SK-N-SH (cell line): ENCODE data around the gene CUL1. TPM values are rescaled to one million over a fixed set of nuclear protein-coding genes. Genes with fewer than 3 reads are reported as not detected.

Experiments
- CTCF ChIA-PET: fragments of 300-600, 350-600 bp; formaldehyde crosslinking; extraction: SDS; loops from one replicate; lab custom pipeline; 2021; lab: Yijun Ruan, JAX
- POLR2A ChIA-PET: fragments of 350-600 bp; sonication (Branson Sonifier 250); formaldehyde crosslinking; extraction: SDS; loops from one replicate; lab custom pipeline; 2020; ENCODE audit warnings: antibody characterized with exemption, inconsistent platforms; lab: Yijun Ruan, JAX
- DNase-seq: peaks from one replicate; pipeline ENCODE4 v3.0.0; 2012
- H2AFZ ChIP-seq: fragments of 200-600 bp; sonication (generic); 2 replicates; pipeline ENCODE4 v1.8.1; 2016; ENCODE audit warnings: antibody characterized with exemption, mild to moderate bottlenecking, low read depth
- H3F3A ChIP-seq: fragments of 200-600 bp; sonication (generic); replicated peaks from 2 replicates; pipeline ENCODE3; 2016; ENCODE audit warnings: antibody characterized with exemption, mild to moderate bottlenecking; ENCODE audit not compliant: insufficient read depth
- H3K27ac ChIP-seq, 2 experiments: fragments of 200-500 bp in 1 of 2; fragments of 200-600 bp in 1 of 2; sonication (Bioruptor generic) in 1 of 2; sonication (generic), shearing (Covaris generic) in 1 of 2; 2 replicates each; pipeline versions ENCODE4 v1.5.1 to v1.6.1; 2014 to 2016; ENCODE audit warnings: low read depth in 2 of 2, inconsistent platforms in 1 of 2, low read length in 1 of 2, mild to moderate bottlenecking in 1 of 2, mixed read lengths in 1 of 2
- H3K27me3 ChIP-seq: fragments of 200-600 bp; sonication (generic), shearing (Covaris generic); 2 replicates; pipeline ENCODE4 v1.6.1; 2016; ENCODE audit warnings: mixed run types; ENCODE audit not compliant: insufficient read depth
- H3K36me3 ChIP-seq, 2 experiments: fragments of 200-500 bp in 1 of 2; fragments of 200-600 bp in 1 of 2; sonication (Bioruptor generic) in 1 of 2; sonication (generic) in 1 of 2; replicated peaks in 1 of 2; 2 replicates each; pipeline versions ENCODE3 to v1.5.1; 2014 to 2016; ENCODE audit warnings: low read length in 1 of 2, mild to moderate bottlenecking in 1 of 2; ENCODE audit not compliant: insufficient read depth in 2 of 2, control insufficient read depth in 1 of 2
- H3K4me1 ChIP-seq, 2 experiments: fragments of 200-500 bp in 1 of 2; fragments of 200-600 bp in 1 of 2; sonication (Bioruptor generic) in 1 of 2; sonication (generic), shearing (Covaris generic) in 1 of 2; 2 replicates each; pipeline versions ENCODE4 v1.5.1 to v1.6.1; 2014 to 2016; ENCODE audit warnings: low read depth in 1 of 2, low read length in 1 of 2, mixed run types in 1 of 2; ENCODE audit not compliant: insufficient read depth in 2 of 2, control insufficient read depth in 1 of 2
- H3K4me2 ChIP-seq: fragments of 200-600 bp; sonication (generic), shearing (Covaris generic); 2 replicates; pipeline ENCODE4 v1.6.1; 2017; ENCODE audit warnings: mixed run types
- H3K4me3 ChIP-seq, 2 experiments: fragments of 200-500 bp in 1 of 2; fragments of 200-600 bp in 1 of 2; sonication (Bioruptor generic) in 1 of 2; sonication (generic), shearing (Covaris generic) in 1 of 2; 2 replicates each; pipeline versions ENCODE4 v1.5.1 to v1.8.1; 2014 to 2016; ENCODE audit warnings: low read depth in 2 of 2, inconsistent platforms in 1 of 2, low read length in 1 of 2, mild to moderate bottlenecking in 1 of 2, mixed read lengths in 1 of 2, moderate library complexity in 1 of 2
- H3K79me2 ChIP-seq: fragments of 200-600 bp; sonication (generic); 2 replicates; pipeline ENCODE4 v1.8.1; 2017; ENCODE audit warnings: mild to moderate bottlenecking; ENCODE audit not compliant: insufficient read depth
- H3K9ac ChIP-seq: fragments of 200-600 bp; sonication (generic); 2 replicates; pipeline ENCODE4 v1.6.1; 2017; ENCODE audit warnings: mixed run types
- H3K9me2 ChIP-seq: fragments of 200-600 bp; sonication (generic); 2 replicates; pipeline ENCODE4 v1.6.1; 2017; ENCODE audit warnings: mixed run types
- H3K9me3 ChIP-seq: fragments of 200-600 bp; sonication (generic); 2 replicates; pipeline ENCODE4 v1.6.1; 2017; ENCODE audit warnings: mixed run types, mild to moderate bottlenecking, moderate library complexity
- H4K20me1 ChIP-seq: fragments of 200-600 bp; sonication (generic); 2 replicates; pipeline ENCODE4 v1.6.1; 2017; ENCODE audit warnings: mild to moderate bottlenecking, mixed run types; ENCODE audit not compliant: insufficient read depth
- CTCF ChIP-seq: fragments of 200-600 bp; sonication (generic); IDR thresholded peaks from 2 replicates; pipeline ENCODE4 v1.6.1; 2017; ENCODE audit warnings: antibody characterized with exemption, mild to moderate bottlenecking, moderate library complexity
- ELF1 ChIP-seq: IDR thresholded peaks from 2 replicates; pipeline ENCODE4 v1.4.0; 2012
- EP300 ChIP-seq, 2 experiments: IDR thresholded peaks; 2 replicates each; pipeline versions ENCODE4 v1.4.0 to v1.6.1; 2012; ENCODE audit warnings: borderline replicate concordance in 1 of 2, low read depth in 1 of 2, low read length in 1 of 2
- FOSL2 ChIP-seq: IDR thresholded peaks from 2 replicates; pipeline ENCODE4 v1.4.0; 2012; ENCODE audit warnings: low read depth, mild to moderate bottlenecking, moderate library complexity, borderline replicate concordance
- GATA2 ChIP-seq: sonication (generic); formaldehyde crosslinking; IDR thresholded peaks from 2 replicates; pipeline ENCODE4 v1.5.0; 2020; ENCODE audit warnings: mild to moderate bottlenecking, missing genetic modification reagents
- MEF2A ChIP-seq: IDR thresholded peaks from 2 replicates; pipeline ENCODE4 v1.4.0; 2012; ENCODE audit warnings: low read depth, borderline replicate concordance
- MXI1 ChIP-seq: IDR thresholded peaks from 2 replicates; pipeline ENCODE4 v1.6.1; 2012; ENCODE audit warnings: mild to moderate bottlenecking, low read depth, low read length, improper control_type of control experiment
- NFIC ChIP-seq: IDR thresholded peaks from 2 replicates; pipeline ENCODE4 v1.4.0; 2012; ENCODE audit warnings: borderline replicate concordance
- POLR2AphosphoS5 ChIP-seq: IDR thresholded peaks from 2 replicates; pipeline ENCODE4 v1.6.1; 2012; ENCODE audit warnings: low read depth, low read length
- RAD21 ChIP-seq: IDR thresholded peaks from 2 replicates; pipeline ENCODE4 v1.6.1; 2012; ENCODE audit warnings: mild to moderate bottlenecking, low read length
- RCOR1 ChIP-seq: fragments of 150-350 bp; IDR thresholded peaks from 2 replicates; pipeline ENCODE4 v1.6.1; 2017; ENCODE audit warnings: antibody characterized with exemption, low read length
- RFX5 ChIP-seq: IDR thresholded peaks from 2 replicates; pipeline ENCODE4 v1.6.1; 2012; ENCODE audit warnings: mild to moderate bottlenecking, improper control_type of control experiment, low read length
- SIN3A ChIP-seq: IDR thresholded peaks from 2 replicates; pipeline ENCODE4 v1.6.1; 2012; ENCODE audit warnings: low read depth, mild to moderate bottlenecking, low read length, moderate library complexity, borderline replicate concordance
- SMC3 ChIP-seq: IDR thresholded peaks from 2 replicates; pipeline ENCODE4 v1.6.1; 2012; ENCODE audit warnings: low read depth, low read length, improper control_type of control experiment
- TCF12 ChIP-seq: IDR thresholded peaks from 2 replicates; pipeline ENCODE4 v1.4.0; 2012
- USF1 ChIP-seq: IDR thresholded peaks from 2 replicates; pipeline ENCODE4 v1.4.0; 2012; ENCODE audit warnings: low read depth, borderline replicate concordance
- USF2 ChIP-seq: fragments of 150-350 bp; IDR thresholded peaks from 2 replicates; pipeline ENCODE4 v1.6.1; 2017; ENCODE audit warnings: antibody characterized with exemption, low read length, low read depth, borderline replicate concordance
- YY1 ChIP-seq: IDR thresholded peaks from 2 replicates; pipeline ENCODE4 v1.4.0; 2012; ENCODE audit warnings: low read depth, mild to moderate bottlenecking
- WGBS: methylation state at CpG from one replicate; pipeline ENCODE4 v1.1.6; 2017; ENCODE audit warnings: low lambda C conversion rate; 5-methylcytosine and 5-hydroxymethylcytosine counted together
- polyA plus RNA-seq, 3 experiments: library from polyadenylated mRNA; depleted of rRNA; stranded (reverse); fragments of >200 nt; gene quantifications; 2 replicates each; pipeline ENCODE4 v1.2.3, GENCODE V29; 2012
- TF ChIP-seq, protein P1 (sequence below): fragments of 150-350 bp; IDR thresholded peaks from 2 replicates; pipeline ENCODE4 v1.6.1; 2016; ENCODE audit warnings: mild to moderate bottlenecking, low read depth, low read length
- TF ChIP-seq, protein P2 (sequence below): IDR thresholded peaks from 2 replicates; pipeline ENCODE4 v1.6.1; 2012; ENCODE audit warnings: mild to moderate bottlenecking, low read depth, low read length, moderate library complexity

CUL1 gene
- polyA plus RNA-seq, 1 of the 3 experiments (the other 2 are of a cell fraction) = 45.2 TPM

DNA sequence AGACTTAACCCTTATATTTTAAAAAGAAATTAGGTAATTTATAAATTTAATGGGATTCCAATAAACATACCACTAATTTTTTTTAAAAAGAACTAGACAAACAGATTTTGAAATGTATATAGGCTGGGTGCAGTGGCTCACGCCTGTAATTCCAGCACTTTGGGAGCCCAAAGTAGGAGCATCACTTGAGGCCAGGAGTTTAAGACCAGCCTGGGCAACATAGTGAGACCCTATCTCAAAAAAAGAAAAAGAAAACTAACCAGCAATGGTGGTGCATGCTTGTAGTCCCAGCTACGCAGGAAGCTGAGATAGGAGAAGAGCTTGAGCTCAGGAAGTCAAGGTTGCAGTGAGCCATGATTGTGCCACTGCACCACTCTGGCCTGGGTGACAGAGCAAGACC is 122.7 kb downstream of the CUL1 start:
- Histone ChIP-seq H3K4me2 (no peak overlapping the region), H3K36me3 (peaks cover 48 to 50% of the 10 kb centered on the region in 2 experiments), H3F3A (peaks cover 20% of the 10 kb centered on the region), H3K79me2 (peaks cover 36% of the 10 kb centered on the region), H2AFZ (no peak overlapping the region), H3K9me3 (no peaks in the 10 kb centered on the region), H3K4me3 (no peak overlapping the region), H4K20me1 (no peaks in the 10 kb centered on the region), H3K27ac (peak overlapping the region in 1 of 2 experiments; percentile 55; a peak in 1 of 4 replicates), H3K4me1 (peaks cover 3 to 20% of the 10 kb centered on the region in 2 experiments; a peak in 3 of 4 replicates), H3K9me2 (no peaks in the 10 kb centered on the region), H3K27me3 (no peaks in the 10 kb centered on the region), H3K9ac (no peak overlapping the region)
- ChIA-PET CTCF (interaction anchor here (0.7 to 2.7 kb wide), 3 partner anchors 26 to 35 kb away, joined by 3 to 13 read pairs (median 3); no protein-coding TSS in a partner anchor), POLR2A (no interaction called here)
- WGBS = 94% methylated on average over 2 of the region's 2 CpGs
- TF ChIP-seq USF2 (no peak), ELF1 (no peak), RCOR1 (no peak), SIN3A (no peak), GATA2 (no peak), MEF2A (no peak), NFIC (no peak), EP300 (IDR thresholded peaks at IDR 0.05; ENCODE audit: borderline replicate concordance in 1 of 2, low read depth in 1 of 2, low read length in 1 of 2) (no peak), USF1 (no peak), POLR2AphosphoS5 (no peak), YY1 (no peak), SMC3 (no peak), CTCF (no peak), FOSL2 (no peak), RAD21 (no peak), RFX5 (no peak), MXI1 (no peak), TCF12 (no peak)
- TF ChIP-seq, protein P1, sequence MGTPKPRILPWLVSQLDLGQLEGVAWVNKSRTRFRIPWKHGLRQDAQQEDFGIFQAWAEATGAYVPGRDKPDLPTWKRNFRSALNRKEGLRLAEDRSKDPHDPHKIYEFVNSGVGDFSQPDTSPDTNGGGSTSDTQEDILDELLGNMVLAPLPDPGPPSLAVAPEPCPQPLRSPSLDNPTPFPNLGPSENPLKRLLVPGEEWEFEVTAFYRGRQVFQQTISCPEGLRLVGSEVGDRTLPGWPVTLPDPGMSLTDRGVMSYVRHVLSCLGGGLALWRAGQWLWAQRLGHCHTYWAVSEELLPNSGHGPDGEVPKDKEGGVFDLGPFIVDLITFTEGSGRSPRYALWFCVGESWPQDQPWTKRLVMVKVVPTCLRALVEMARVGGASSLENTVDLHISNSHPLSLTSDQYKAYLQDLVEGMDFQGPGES = no peak
- TF ChIP-seq, protein P2, sequence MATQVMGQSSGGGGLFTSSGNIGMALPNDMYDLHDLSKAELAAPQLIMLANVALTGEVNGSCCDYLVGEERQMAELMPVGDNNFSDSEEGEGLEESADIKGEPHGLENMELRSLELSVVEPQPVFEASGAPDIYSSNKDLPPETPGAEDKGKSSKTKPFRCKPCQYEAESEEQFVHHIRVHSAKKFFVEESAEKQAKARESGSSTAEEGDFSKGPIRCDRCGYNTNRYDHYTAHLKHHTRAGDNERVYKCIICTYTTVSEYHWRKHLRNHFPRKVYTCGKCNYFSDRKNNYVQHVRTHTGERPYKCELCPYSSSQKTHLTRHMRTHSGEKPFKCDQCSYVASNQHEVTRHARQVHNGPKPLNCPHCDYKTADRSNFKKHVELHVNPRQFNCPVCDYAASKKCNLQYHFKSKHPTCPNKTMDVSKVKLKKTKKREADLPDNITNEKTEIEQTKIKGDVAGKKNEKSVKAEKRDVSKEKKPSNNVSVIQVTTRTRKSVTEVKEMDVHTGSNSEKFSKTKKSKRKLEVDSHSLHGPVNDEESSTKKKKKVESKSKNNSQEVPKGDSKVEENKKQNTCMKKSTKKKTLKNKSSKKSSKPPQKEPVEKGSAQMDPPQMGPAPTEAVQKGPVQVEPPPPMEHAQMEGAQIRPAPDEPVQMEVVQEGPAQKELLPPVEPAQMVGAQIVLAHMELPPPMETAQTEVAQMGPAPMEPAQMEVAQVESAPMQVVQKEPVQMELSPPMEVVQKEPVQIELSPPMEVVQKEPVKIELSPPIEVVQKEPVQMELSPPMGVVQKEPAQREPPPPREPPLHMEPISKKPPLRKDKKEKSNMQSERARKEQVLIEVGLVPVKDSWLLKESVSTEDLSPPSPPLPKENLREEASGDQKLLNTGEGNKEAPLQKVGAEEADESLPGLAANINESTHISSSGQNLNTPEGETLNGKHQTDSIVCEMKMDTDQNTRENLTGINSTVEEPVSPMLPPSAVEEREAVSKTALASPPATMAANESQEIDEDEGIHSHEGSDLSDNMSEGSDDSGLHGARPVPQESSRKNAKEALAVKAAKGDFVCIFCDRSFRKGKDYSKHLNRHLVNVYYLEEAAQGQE = no peak
- no peak for DNase-seq
